K562 (cell line): ENCODE data around the gene ATXN10. TPM values are rescaled to one million over a fixed set of nuclear protein-coding genes. Genes with fewer than 3 reads are reported as not detected.

Experiments
- ATAC-seq: fragments of 200-7000 bp; cut with Tn5 transposase; 3 replicates; pipeline ENCODE4 v1.9.1; 2020; ENCODE audit warnings: moderate library complexity
- BruUV-seq: library from RNA; stranded (reverse); fragments of 400-500 nt; replicated peaks from 2 replicates; lab custom pipeline; 2021; lab: Mats Ljungman, UMichigan
- CTCF ChIA-PET: fragments of 300-600 bp; formaldehyde crosslinking; extraction: SDS; loops from one replicate; lab custom pipeline; 2021; ENCODE audit warnings: low intra/inter-chr PET ratio; lab: Yijun Ruan, JAX
- POLR2A ChIA-PET: fragments of 300-600, 350-650 bp; sonication (Branson Sonifier 250); formaldehyde crosslinking; extraction: SDS; loops from one replicate; lab custom pipeline; 2021; ENCODE audit warnings: antibody characterized with exemption, inconsistent platforms; lab: Yijun Ruan, JAX
- DNase-seq, 4 experiments: peaks; one replicate each; pipeline versions ENCODE4 v3.0.0 to v3.0.0-alpha.2; 2011 to 2018; ENCODE audit warnings: low spot score in 3 of 4, mixed read lengths in 3 of 4; ENCODE audit errors: extremely low read depth in 1 of 4
- FAIRE-seq: peaks from 2 replicates; lab custom pipeline; 2011; peaks lifted over from hg19 to GRCh38; lab: Jason Lieb, UNC
- H2AFZ ChIP-seq: 2 replicates; pipeline ENCODE4 v1.6.0; 2011; ENCODE audit warnings: low read depth, low read length, control low read depth, inconsistent platforms
- H3K27ac ChIP-seq: fragments of 200-600 bp; 3 replicates; pipeline ENCODE4 v1.8.0; 2011; ENCODE audit warnings: low read depth, mild to moderate bottlenecking, control low read depth, inconsistent platforms, low read length, moderate library complexity, mixed read lengths; ENCODE audit errors: extremely low read depth
- H3K27me3 ChIP-seq, 2 experiments: fragments of 300-600 bp in 1 of 2; 2 replicates in 1 of 2; 3 replicates in 1 of 2; pipeline versions ENCODE4 v1.6.0 to v1.8.0; 2011; ENCODE audit warnings: inconsistent platforms in 2 of 2, low read length in 2 of 2, mild to moderate bottlenecking in 1 of 2, mixed read lengths in 1 of 2, moderate library complexity in 1 of 2; ENCODE audit not compliant: control insufficient read depth in 2 of 2, insufficient read depth in 2 of 2
- H3K36me3 ChIP-seq: fragments of 300-600 bp; 3 replicates; pipeline ENCODE4 v1.8.0; 2011; ENCODE audit warnings: mild to moderate bottlenecking, low read length, inconsistent platforms; ENCODE audit not compliant: control insufficient read depth, insufficient read depth
- H3K4me1 ChIP-seq, 2 experiments: fragments of 200-600 bp in 1 of 2; replicated peaks in 1 of 2; 2 replicates in 1 of 2; 3 replicates in 1 of 2; pipeline versions ENCODE4 v1.5.1 to v1.8.0; 2011; ENCODE audit warnings: inconsistent platforms in 2 of 2, low read length in 2 of 2, mild to moderate bottlenecking in 1 of 2, mixed read lengths in 1 of 2, moderate library complexity in 1 of 2; ENCODE audit not compliant: control insufficient read depth in 2 of 2, insufficient read depth in 2 of 2
- H3K4me2 ChIP-seq: 2 replicates; pipeline ENCODE4 v1.6.1; 2011; ENCODE audit warnings: low read length, control low read depth, inconsistent platforms, mixed read lengths; ENCODE audit not compliant: insufficient read depth
- H3K4me3 ChIP-seq: fragments of 200-600 bp; sonication (generic), shearing (Covaris generic); 2 replicates; pipeline ENCODE4 v1.5.1; 2016; ENCODE audit warnings: control low read depth, inconsistent platforms
- H3K79me2 ChIP-seq: fragments of 200-600 bp; 3 replicates; pipeline ENCODE4 v1.8.0; 2011; ENCODE audit warnings: low read length, inconsistent platforms; ENCODE audit not compliant: control insufficient read depth, insufficient read depth
- H3K9ac ChIP-seq, 2 experiments: 2 replicates each; pipeline versions ENCODE4 v1.6.0 to v1.6.1; 2011; ENCODE audit warnings: low read depth in 2 of 2, low read length in 2 of 2, control low read depth in 1 of 2, inconsistent platforms in 1 of 2, mild to moderate bottlenecking in 1 of 2, mixed read lengths in 1 of 2; ENCODE audit not compliant: insufficient read depth in 1 of 2
- H3K9me1 ChIP-seq: one replicate; pipeline ENCODE4 v1.6.0; 2011; ENCODE audit warnings: inconsistent platforms, mild to moderate bottlenecking, low read length, moderate library complexity; ENCODE audit not compliant: control insufficient read depth, insufficient read depth
- H3K9me3 ChIP-seq: replicated peaks from 2 replicates; pipeline ENCODE4 v1.5.1; 2011; ENCODE audit warnings: low read depth, low read length, inconsistent platforms; ENCODE audit not compliant: control insufficient read depth, insufficient read depth
- H4K20me1 ChIP-seq: replicated peaks from 2 replicates; pipeline ENCODE4 v1.6.1; 2011; ENCODE audit warnings: low read length, inconsistent platforms, mixed read lengths; ENCODE audit not compliant: control insufficient read depth, insufficient read depth
- KDM4B ChIP-seq, 2 experiments: fragments of 450-650 bp in 1 of 2; sonication (generic) in 1 of 2; IDR thresholded peaks; 2 replicates each; pipeline ENCODE4 v1.6.1; 2016 to 2017; ENCODE audit warnings: borderline replicate concordance in 2 of 2, antibody characterized with exemption in 1 of 2, low read depth in 1 of 2, mild to moderate bottlenecking in 1 of 2
- MCM3 ChIP-seq: fragments of 450-650 bp; IDR thresholded peaks from 2 replicates; pipeline ENCODE4 v1.6.1; 2016
- NFATC3 ChIP-seq: fragments of 450-650 bp; IDR thresholded peaks from 2 replicates; pipeline ENCODE4 v1.6.1; 2017; ENCODE audit warnings: mild to moderate bottlenecking
- PYGO2 ChIP-seq: fragments of 450-650 bp; IDR thresholded peaks from 2 replicates; pipeline ENCODE4 v1.6.1; 2016; ENCODE audit warnings: mild to moderate bottlenecking, missing genetic modification characterization, moderate library complexity, missing compliant biosample characterization
- SIX5 ChIP-seq, 2 experiments: IDR thresholded peaks; 2 replicates each; pipeline ENCODE4 v1.6.1; 2011; ENCODE audit warnings: low read length in 2 of 2, borderline replicate concordance in 1 of 2, low read depth in 1 of 2, mild to moderate bottlenecking in 1 of 2, moderate library complexity in 1 of 2; ENCODE audit not compliant: insufficient read depth in 1 of 2
- WGBS: fragments of 100-300 bp; shearing (Covaris generic); methylation state at CpG from one replicate; pipeline ENCODE4 v1.1.6; 2016; ENCODE audit warnings: low coverage, mixed read lengths; ENCODE audit not compliant: insufficient coverage; ENCODE audit errors: missing lambda C conversion rate; 5-methylcytosine and 5-hydroxymethylcytosine counted together
- in situ Hi-C: fragments of 300-500 bp; cut with MboI; formaldehyde crosslinking; loops from 4 replicates; pipeline ENCODE4 v1.15.0; 2018; ENCODE audit warnings: inconsistent platforms, mixed read lengths
- intact Hi-C: fragments of 100-400 bp; cut with micrococcal nuclease; formaldehyde crosslinking; loops from 2 replicates; pipeline ENCODE4 v1.14.2; 2022
- polyA plus RNA-seq, 8 experiments: library from polyadenylated mRNA; depleted of rRNA in 4 of 8; stranded (reverse) in 5 of 8; unstranded in 3 of 8; fragments of >200 nt; fragmentation: Nextera tagmentation in 2 of 8; fragmentation: Illumina TruSeq in 1 of 8; extraction: Ambion mirVana in 2 of 8; extraction: Trizol in 1 of 8; gene quantifications; 2 replicates each; pipeline versions ENCODE4 v1.2.1 to v1.2.3, GENCODE V29; 2011 to 2014; ENCODE audit warnings: inconsistent platforms in 1 of 8, missing spikeins in 1 of 8
- total RNA-seq, 7 experiments: library from RNA; depleted of rRNA in 6 of 7; stranded (reverse); fragments of >200 nt in 6 of 7; fragmentation: Illumina TruSeq in 2 of 7; extraction: Trizol in 2 of 7; gene quantifications; 2 replicates each; pipeline versions ENCODE4 v1.2.1 to v1.2.3, GENCODE V29; 2011 to 2021; ENCODE audit warnings: low replicate concordance in 1 of 7
- TF ChIP-seq, protein P1 (sequence below): sonication (generic); formaldehyde crosslinking; IDR thresholded peaks from 2 replicates; pipeline ENCODE4 v1.8.0; 2023; ENCODE audit warnings: mild to moderate bottlenecking, missing genetic modification reagents

Gene ATXN10
- total and polyA plus RNA-seq, 9 of the 15 experiments (the other 6 are each of a cell fraction or from before 2014, with no cell fraction given) = 11.5 to 190 (median 33.6) TPM

DNA sequence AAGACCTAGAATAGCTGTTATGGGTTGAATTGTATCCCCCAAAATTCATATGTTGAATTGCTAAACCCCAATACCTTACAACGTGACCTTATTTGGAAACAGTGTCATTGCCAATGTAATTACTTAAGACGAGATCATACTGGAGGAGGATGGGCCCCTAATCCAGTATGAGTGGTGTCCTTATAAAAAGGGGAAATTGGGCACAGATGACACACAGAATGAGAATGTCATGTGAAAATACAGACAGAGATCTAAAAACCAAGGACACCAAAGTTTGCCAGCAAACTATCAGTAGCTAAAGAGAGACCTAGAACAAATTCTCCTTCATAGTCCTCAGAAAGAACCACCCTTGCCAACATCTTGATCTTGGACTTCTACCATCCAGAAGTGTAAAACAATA is 127.7 kb downstream of the ATXN10 start:
- FAIRE-seq (no peak), DNase-seq (no peak), ATAC-seq (no peak)
- Histone ChIP-seq H3K4me3 (no peak overlapping the region), H3K4me2 (no peak overlapping the region), H3K79me2 (no peaks in the 10 kb centered on the region), H3K27ac (no peak overlapping the region), H3K4me1 (no peaks in the 10 kb centered on the region), H3K27me3 (no peaks in the 10 kb centered on the region), H3K9me1 (no peaks in the 10 kb centered on the region), H3K36me3 (no peaks in the 10 kb centered on the region), H2AFZ (no peak overlapping the region), H3K9ac (no peak overlapping the region), H4K20me1 (no peaks in the 10 kb centered on the region), H3K9me3 (no peaks in the 10 kb centered on the region; the same call in 1 of the 2 replicates)
- ChIA-PET CTCF (no interaction called here), POLR2A (interaction anchor here (0.7 kb wide), 1 partner anchor 64 kb away, joined by 3 read pairs; no protein-coding TSS in a partner anchor)
- TF ChIP-seq, protein P1, sequence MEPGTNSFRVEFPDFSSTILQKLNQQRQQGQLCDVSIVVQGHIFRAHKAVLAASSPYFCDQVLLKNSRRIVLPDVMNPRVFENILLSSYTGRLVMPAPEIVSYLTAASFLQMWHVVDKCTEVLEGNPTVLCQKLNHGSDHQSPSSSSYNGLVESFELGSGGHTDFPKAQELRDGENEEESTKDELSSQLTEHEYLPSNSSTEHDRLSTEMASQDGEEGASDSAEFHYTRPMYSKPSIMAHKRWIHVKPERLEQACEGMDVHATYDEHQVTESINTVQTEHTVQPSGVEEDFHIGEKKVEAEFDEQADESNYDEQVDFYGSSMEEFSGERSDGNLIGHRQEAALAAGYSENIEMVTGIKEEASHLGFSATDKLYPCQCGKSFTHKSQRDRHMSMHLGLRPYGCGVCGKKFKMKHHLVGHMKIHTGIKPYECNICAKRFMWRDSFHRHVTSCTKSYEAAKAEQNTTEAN = no peak
- TF ChIP-seq MCM3 (no peak), NFATC3 (no peak), SIX5 (IDR thresholded peaks at IDR 0.05; ENCODE audit: borderline replicate concordance in 1 of 2, insufficient read depth in 1 of 2, low read depth in 1 of 2, low read length in 2 of 2) (no peak), KDM4B (IDR thresholded peaks at IDR 0.05; ENCODE audit: borderline replicate concordance in 2 of 2, low read depth in 1 of 2) (no peak), PYGO2 (no peak)
- no TSS peak for BruUV-seq
- WGBS = 71% methylated on average over 2 of the region's 2 CpGs
- intact Hi-C loops = no loop called here
- in situ Hi-C loops = no loop called here
